GM12872 (cell line): ENCODE measurements around the gene TNFRSF25.

Experiments
- CTCF ChIP-seq: IDR thresholded peaks from 3 replicates; pipeline ENCODE4 v1.5.1; 2011; ENCODE audit warnings: low read depth, mild to moderate bottlenecking, low read length, moderate library complexity; ENCODE audit not compliant: insufficient read depth

TNFRSF25 gene

GRCh38 chr1:6506210-6507036, 40.5 kb upstream of the TNFRSF25 start:
- TF ChIP-seq CTCF: no peak

GRCh38 chr1:6505367-6506209, 39.6 kb upstream of the TNFRSF25 start:
- TF ChIP-seq CTCF: no peak

- TF ChIP-seq CTCF: no peak
These were observed 38.9 kb upstream of the TNFRSF25 start for GRCh38 chr1:6504887-6505286.

GRCh38 chr1:6503884-6504602, 38.1 kb upstream of the TNFRSF25 start:
- no peak for TF ChIP-seq CTCF

- no peak for TF ChIP-seq CTCF
These were observed 36.3 kb upstream of the TNFRSF25 start for GRCh38 chr1:6502000-6502891.

GRCh38 chr1:6501279-6501813, 35.4 kb upstream of the TNFRSF25 start:
- TF ChIP-seq CTCF: no peak
